Fibroblast of lung (primary cell): ENCODE data around the gene OR2H2. TPM values are rescaled to one million over a fixed set of nuclear protein-coding genes. Genes with fewer than 3 reads are reported as not detected.

ENCODE experiments used
- DNase-seq, 2 donors: peaks; one replicate each; pipeline versions ENCODE4 v3.0.0 to v3.0.0-alpha.2; 2010; ENCODE audit warnings: low read depth in 2 of 2
- H2AFZ ChIP-seq: 2 replicates; pipeline ENCODE4 v1.5.1; 2012; ENCODE audit warnings: low read length, control low read depth, inconsistent platforms
- H3K27ac ChIP-seq: 2 replicates; pipeline ENCODE4 v1.5.1; 2011; ENCODE audit warnings: low read length, control low read depth; ENCODE audit not compliant: insufficient read depth
- H3K27me3 ChIP-seq: 2 replicates; pipeline ENCODE4 v1.5.1; 2011; ENCODE audit warnings: mild to moderate bottlenecking, low read length; ENCODE audit not compliant: control insufficient read depth, insufficient read depth
- H3K36me3 ChIP-seq: 2 replicates; pipeline ENCODE4 v1.5.1; 2011; ENCODE audit warnings: low read length; ENCODE audit not compliant: control insufficient read depth, insufficient read depth
- H3K4me1 ChIP-seq: 2 replicates; pipeline ENCODE4 v1.5.1; 2011; ENCODE audit warnings: low read length; ENCODE audit not compliant: control insufficient read depth, insufficient read depth; ENCODE audit errors: extremely low read depth
- H3K4me2 ChIP-seq: 2 replicates; pipeline ENCODE4 v1.5.1; 2011; ENCODE audit warnings: low read length, control low read depth; ENCODE audit not compliant: insufficient read depth; ENCODE audit errors: extremely low read depth
- H3K4me3 ChIP-seq, 4 experiments: fragments of 200-600 bp in 1 of 4; sonication (generic) in 1 of 4; replicated peaks in 1 of 4; 2 replicates each; pipeline ENCODE4 v1.5.1; 2011 to 2016; ENCODE audit warnings: low read length in 4 of 4, low read depth in 3 of 4, mild to moderate bottlenecking in 3 of 4, control low read depth in 2 of 4, inconsistent platforms in 1 of 4, mixed read lengths in 1 of 4; ENCODE audit not compliant: insufficient read depth in 1 of 4; ENCODE audit errors: control extremely low read depth in 1 of 4
- H3K79me2 ChIP-seq: 2 replicates; pipeline ENCODE4 v1.5.1; 2012; ENCODE audit warnings: mild to moderate bottlenecking, low read length, inconsistent platforms; ENCODE audit not compliant: control insufficient read depth, insufficient read depth
- H3K9ac ChIP-seq: 2 replicates; pipeline ENCODE4 v1.5.1; 2011; ENCODE audit warnings: mild to moderate bottlenecking, low read length, control low read depth; ENCODE audit not compliant: insufficient read depth
- H3K9me3 ChIP-seq: 2 replicates; pipeline ENCODE4 v1.5.1; 2012; ENCODE audit warnings: low read depth, low read length; ENCODE audit not compliant: control insufficient read depth, insufficient read depth
- H4K20me1 ChIP-seq: 2 replicates; pipeline ENCODE4 v1.5.1; 2011; ENCODE audit warnings: low read length; ENCODE audit not compliant: control insufficient read depth, insufficient read depth; ENCODE audit errors: extremely low read depth
- CTCF ChIP-seq, 2 donors: IDR thresholded peaks in 1 of 2; conservative IDR thresholded peaks in 1 of 2; 1 replicate in 1 of 2; 2 replicates in 1 of 2; pipeline ENCODE4 v1.5.1; 2011 to 2012; ENCODE audit warnings: low read length in 2 of 2, control low read depth in 1 of 2, inconsistent platforms in 1 of 2, low read depth in 1 of 2, mild to moderate bottlenecking in 1 of 2
- EZH2 ChIP-seq: IDR thresholded peaks from 2 replicates; pipeline ENCODE4 v1.5.1; 2012; ENCODE audit warnings: low read length, control low read depth, mild to moderate bottlenecking; ENCODE audit errors: missing control alignments
- polyA plus RNA-seq, 2 donors: library from polyadenylated mRNA; depleted of rRNA in 1 of 2; stranded (reverse) in 1 of 2; unstranded in 1 of 2; fragments of >200 nt; gene quantifications; 2 replicates each; pipeline ENCODE4 v1.2.1, GENCODE V29; 2011 to 2012; ENCODE audit warnings: missing spikeins in 1 of 2
- total RNA-seq: library from RNA; depleted of rRNA; stranded (reverse); fragments of >200 nt; gene quantifications from 2 replicates; pipeline ENCODE4 v1.2.1, GENCODE V29; 2014

The OR2H2 gene
- total and polyA plus RNA-seq, 2 donors (not counting 1 experiment from before 2014, with no cell fraction given) = not detected

GRCh38 chr6:29557320-29557719, 27.6 kb upstream of the OR2H2 start:
- no peaks in the 10 kb centered on the region for H3K79me2 ChIP-seq
- no peaks in the 10 kb centered on the region for H3K9me3 ChIP-seq
- DNase-seq = no peak
- no peak overlapping the region for H3K4me3 ChIP-seq
- H3K4me2 ChIP-seq = no peak overlapping the region
- TF ChIP-seq EZH2 = no peak
- no peak for TF ChIP-seq CTCF (conservative IDR thresholded peaks at IDR 0.05 in 1 of 2, IDR thresholded peaks at IDR 0.05 in 1 of 2; ENCODE audit: low read depth in 1 of 2, low read length in 2 of 2)
- no peaks in the 10 kb centered on the region for H3K4me1 ChIP-seq
- H3K9ac ChIP-seq = no peak overlapping the region
- H3K36me3 ChIP-seq = no peaks in the 10 kb centered on the region
- H2AFZ ChIP-seq = no peak overlapping the region
- H4K20me1 ChIP-seq = no peaks in the 10 kb centered on the region
- H3K27ac ChIP-seq = no peak overlapping the region
- H3K27me3 ChIP-seq = peaks cover 17% of the 10 kb centered on the region

GRCh38 chr6:29558439-29559079, 26.4 kb upstream of the OR2H2 start:
- TF ChIP-seq CTCF (conservative IDR thresholded peaks at IDR 0.05 in 1 of 2, IDR thresholded peaks at IDR 0.05 in 1 of 2; ENCODE audit: low read depth in 1 of 2, low read length in 2 of 2) (no peak), EZH2 (no peak)
- no peaks in the 10 kb centered on the region for H3K4me1 ChIP-seq
- DNase-seq = no peak
- no peaks in the 10 kb centered on the region for H3K79me2 ChIP-seq
- H3K9ac ChIP-seq = no peak overlapping the region
- H3K27ac ChIP-seq = no peak overlapping the region
- peaks cover 10% of the 10 kb centered on the region for H3K27me3 ChIP-seq
- no peaks in the 10 kb centered on the region for H4K20me1 ChIP-seq
- no peak overlapping the region for H3K4me3 ChIP-seq
- H3K36me3 ChIP-seq = no peaks in the 10 kb centered on the region
- H3K4me2 ChIP-seq = no peak overlapping the region
- H2AFZ ChIP-seq = no peak overlapping the region
- H3K9me3 ChIP-seq = no peaks in the 10 kb centered on the region

- no peaks in the 10 kb centered on the region for H3K4me1 ChIP-seq
- H2AFZ ChIP-seq = no peak within 1 kb of the TSS
- H4K20me1 ChIP-seq = no peaks in the 10 kb centered on the region
- H3K4me3 ChIP-seq = no peak within 1 kb of the TSS
- H3K9me3 ChIP-seq = no peaks in the 10 kb centered on the region
- H3K79me2 ChIP-seq = no peaks in the 10 kb centered on the region
- no peak within 1 kb of the TSS for H3K4me2 ChIP-seq
- no peak within 1 kb of the TSS for H3K9ac ChIP-seq
- no peak within 1 kb of the TSS for H3K27ac ChIP-seq
- no peak for TF ChIP-seq CTCF (conservative IDR thresholded peaks at IDR 0.05 in 1 of 2, IDR thresholded peaks at IDR 0.05 in 1 of 2; ENCODE audit: low read depth in 1 of 2, low read length in 2 of 2)
- TF ChIP-seq EZH2 = no peak
- H3K27me3 ChIP-seq = peaks cover 3% of the 10 kb centered on the region
- no peak for DNase-seq
- H3K36me3 ChIP-seq = no peaks in the 10 kb centered on the region
These were observed 25.2 kb upstream of the OR2H2 start, which contains the start of gene UBD for GRCh38 chr6:29559524-29560287. UBD (minus strand) TSS chr6:29559732; CDS start chr6:29559701, 31 bp downstream.
